Esophagus muscularis mucosa (tissue), 3 donors: ENCODE measurements around the gene WDR64.

Source experiments
- CTCF ChIP-seq, 3 experiments: fragments of 200-600 bp in 2 of 3; fragments of 450-650 bp in 1 of 3; sonication (generic) in 2 of 3; IDR thresholded peaks; one replicate each; pipeline ENCODE4 v1.5.1; 2017 to 2019; ENCODE audit warnings: antibody characterized with exemption in 3 of 3, mild to moderate bottlenecking in 2 of 3, moderate library complexity in 1 of 3
- POLR2A ChIP-seq: fragments of 450-650 bp; IDR thresholded peaks from one replicate; pipeline ENCODE4 v1.6.1; 2017; ENCODE audit warnings: antibody characterized with exemption, moderate library complexity, mild to moderate bottlenecking, low read depth

GRCh38 chr1:241751524-241751923, 99.4 kb downstream of the WDR64 start:
- TF ChIP-seq CTCF (IDR thresholded peaks at IDR 0.05) (no peak), POLR2A (no peak)
